Gastroesophageal sphincter (tissue), 3 donors: Measurements from ENCODE around the gene SPRR3.

Experiments
- POLR2A ChIP-seq, 2 donors: fragments of 450-650 bp; IDR thresholded peaks; one replicate each; pipeline ENCODE4 v1.6.1; 2017; ENCODE audit warnings: antibody characterized with exemption in 2 of 2, mild to moderate bottlenecking in 2 of 2, moderate library complexity in 1 of 2
- TF ChIP-seq, protein P1 (sequence below), 4 experiments: fragments of 200-600 bp in 2 of 4; fragments of 450-650 bp in 2 of 4; sonication (generic) in 1 of 4; IDR thresholded peaks; one replicate each; pipeline ENCODE4 v1.5.1; 2017 to 2019; ENCODE audit warnings: antibody characterized with exemption in 4 of 4, mild to moderate bottlenecking in 2 of 4, moderate library complexity in 2 of 4

DNA sequence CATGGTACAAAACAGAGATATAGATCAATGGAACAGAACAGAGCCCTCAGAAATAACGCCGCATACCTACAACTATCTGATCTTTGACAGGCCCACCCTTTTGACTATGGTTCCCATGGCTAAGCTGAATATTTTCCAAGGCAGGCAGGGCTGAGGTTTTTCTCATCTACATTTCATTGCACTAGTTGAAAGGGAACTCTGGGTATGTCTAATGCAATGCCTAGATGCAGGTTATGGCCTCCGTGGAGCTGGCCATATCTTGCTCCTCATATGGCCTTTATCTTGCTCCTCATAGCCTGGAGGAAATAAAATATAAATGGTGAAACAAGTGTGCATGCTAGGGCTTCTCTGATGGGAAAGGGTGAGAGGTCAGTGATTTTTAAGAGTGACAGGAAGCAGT is 44.0 kb upstream of the SPRR3 start:
- no peak for TF ChIP-seq POLR2A (IDR thresholded peaks at IDR 0.05)
- TF ChIP-seq, protein P1, sequence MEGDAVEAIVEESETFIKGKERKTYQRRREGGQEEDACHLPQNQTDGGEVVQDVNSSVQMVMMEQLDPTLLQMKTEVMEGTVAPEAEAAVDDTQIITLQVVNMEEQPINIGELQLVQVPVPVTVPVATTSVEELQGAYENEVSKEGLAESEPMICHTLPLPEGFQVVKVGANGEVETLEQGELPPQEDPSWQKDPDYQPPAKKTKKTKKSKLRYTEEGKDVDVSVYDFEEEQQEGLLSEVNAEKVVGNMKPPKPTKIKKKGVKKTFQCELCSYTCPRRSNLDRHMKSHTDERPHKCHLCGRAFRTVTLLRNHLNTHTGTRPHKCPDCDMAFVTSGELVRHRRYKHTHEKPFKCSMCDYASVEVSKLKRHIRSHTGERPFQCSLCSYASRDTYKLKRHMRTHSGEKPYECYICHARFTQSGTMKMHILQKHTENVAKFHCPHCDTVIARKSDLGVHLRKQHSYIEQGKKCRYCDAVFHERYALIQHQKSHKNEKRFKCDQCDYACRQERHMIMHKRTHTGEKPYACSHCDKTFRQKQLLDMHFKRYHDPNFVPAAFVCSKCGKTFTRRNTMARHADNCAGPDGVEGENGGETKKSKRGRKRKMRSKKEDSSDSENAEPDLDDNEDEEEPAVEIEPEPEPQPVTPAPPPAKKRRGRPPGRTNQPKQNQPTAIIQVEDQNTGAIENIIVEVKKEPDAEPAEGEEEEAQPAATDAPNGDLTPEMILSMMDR (IDR thresholded peaks at IDR 0.05) = no peak
